Astrocyte of the spinal cord (primary cell): ENCODE data around the gene TSPEAR.
"Not testable (repeated sequence)": the region's sequence is repeated elsewhere in the genome, so short reads cannot be mapped to it uniquely, and the experiment has no call there.

Source experiments
- DNase-seq: peaks from one replicate; pipeline ENCODE4 v3.0.0; 2011; ENCODE audit warnings: low read depth, low spot score
- H3K4me3 ChIP-seq: 2 replicates; pipeline ENCODE4 v1.5.1; 2011; ENCODE audit warnings: low read depth, mild to moderate bottlenecking, low read length, moderate library complexity
- in situ Hi-C: cut with HindIII; loops from 2 replicates; pipeline ENCODE4 v1.10.0; 2017; ENCODE audit warnings: low sequenced_read_pairs
- TF ChIP-seq, protein P1 (sequence below): IDR thresholded peaks from 2 replicates; pipeline ENCODE4 v1.5.1; 2012; ENCODE audit warnings: low read depth, mild to moderate bottlenecking, low read length, inconsistent platforms

TSPEAR gene

DNA sequence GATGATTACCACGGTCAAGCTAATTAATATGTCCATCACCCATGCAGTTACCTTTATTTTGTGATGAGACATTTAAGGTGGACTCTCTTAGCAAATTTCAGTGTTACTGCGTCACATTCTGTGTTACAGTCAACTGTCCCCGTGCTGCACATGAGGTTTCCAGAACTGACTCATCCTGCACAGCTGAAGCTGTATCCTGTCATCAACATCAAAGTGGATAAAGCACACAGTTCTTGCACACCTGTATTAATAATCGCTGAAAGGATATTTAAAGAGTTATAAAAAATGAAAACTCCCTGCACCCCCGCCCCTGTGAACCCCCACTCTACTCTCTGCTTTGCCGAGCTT lies 127.6 kb downstream of the TSPEAR start:
- TF ChIP-seq, protein P1, sequence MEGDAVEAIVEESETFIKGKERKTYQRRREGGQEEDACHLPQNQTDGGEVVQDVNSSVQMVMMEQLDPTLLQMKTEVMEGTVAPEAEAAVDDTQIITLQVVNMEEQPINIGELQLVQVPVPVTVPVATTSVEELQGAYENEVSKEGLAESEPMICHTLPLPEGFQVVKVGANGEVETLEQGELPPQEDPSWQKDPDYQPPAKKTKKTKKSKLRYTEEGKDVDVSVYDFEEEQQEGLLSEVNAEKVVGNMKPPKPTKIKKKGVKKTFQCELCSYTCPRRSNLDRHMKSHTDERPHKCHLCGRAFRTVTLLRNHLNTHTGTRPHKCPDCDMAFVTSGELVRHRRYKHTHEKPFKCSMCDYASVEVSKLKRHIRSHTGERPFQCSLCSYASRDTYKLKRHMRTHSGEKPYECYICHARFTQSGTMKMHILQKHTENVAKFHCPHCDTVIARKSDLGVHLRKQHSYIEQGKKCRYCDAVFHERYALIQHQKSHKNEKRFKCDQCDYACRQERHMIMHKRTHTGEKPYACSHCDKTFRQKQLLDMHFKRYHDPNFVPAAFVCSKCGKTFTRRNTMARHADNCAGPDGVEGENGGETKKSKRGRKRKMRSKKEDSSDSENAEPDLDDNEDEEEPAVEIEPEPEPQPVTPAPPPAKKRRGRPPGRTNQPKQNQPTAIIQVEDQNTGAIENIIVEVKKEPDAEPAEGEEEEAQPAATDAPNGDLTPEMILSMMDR = no peak
- in situ Hi-C loops = no loop called here
- no peak for DNase-seq
- no peak overlapping the region for H3K4me3 ChIP-seq

DNA sequence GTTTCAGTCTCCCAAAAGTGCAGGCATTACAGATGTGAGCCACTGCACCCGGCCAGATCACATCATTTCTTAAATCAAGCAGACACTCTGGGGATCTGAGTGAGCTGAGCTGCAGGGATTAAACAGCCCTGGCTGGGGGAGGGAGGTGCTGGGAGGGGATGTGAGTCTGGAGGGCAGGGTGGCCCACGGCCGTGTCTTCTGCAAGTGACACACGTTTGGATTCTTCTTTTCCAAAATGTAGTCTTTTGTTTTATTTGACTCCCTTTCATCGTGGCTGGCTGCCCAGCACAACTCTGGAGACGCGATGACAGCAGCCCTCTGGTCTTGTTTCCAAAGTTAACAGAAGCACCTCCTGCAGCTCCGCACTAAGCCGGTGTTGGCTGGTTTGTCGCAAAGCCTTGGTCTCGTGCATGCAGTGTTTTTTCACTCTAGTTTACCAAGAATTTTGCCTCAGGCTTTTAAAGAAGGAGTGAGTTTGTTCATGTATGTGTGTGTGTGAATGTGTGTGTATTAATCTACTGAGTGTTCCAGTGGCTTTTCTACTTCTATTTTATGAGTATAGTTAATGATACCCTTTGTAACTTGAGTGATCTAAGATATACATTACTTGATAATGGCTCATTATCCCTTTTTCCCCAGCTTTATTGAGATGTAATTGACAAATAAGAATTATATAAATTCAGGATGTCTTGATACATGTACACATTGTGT lies 128.1 kb downstream of the TSPEAR start:
- DNase-seq = no peak
- in situ Hi-C loops = no loop called here
- TF ChIP-seq, protein P1 = no peak
- H3K4me3 ChIP-seq = no peak overlapping the region

DNA sequence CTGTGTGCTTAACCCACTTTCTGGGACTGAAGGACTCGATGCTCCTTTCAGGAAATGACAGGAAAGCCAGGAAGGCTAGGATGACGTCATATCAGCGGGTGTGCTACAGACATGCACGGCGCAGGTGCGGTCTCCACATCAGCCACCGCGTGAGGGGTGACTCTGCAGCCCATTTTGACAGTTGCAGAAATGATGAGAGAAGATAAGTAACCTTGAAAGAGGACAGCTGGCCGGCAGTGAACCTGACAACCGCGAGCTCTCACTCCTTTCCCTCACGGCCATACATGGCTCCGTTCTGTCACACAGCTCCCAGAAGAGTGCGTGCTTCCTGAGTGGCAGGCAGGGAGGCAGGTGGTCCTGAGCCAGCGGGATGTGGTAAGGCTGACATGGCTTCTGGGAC lies 129.3 kb downstream of the TSPEAR start:
- no peak overlapping the region for H3K4me3 ChIP-seq
- TF ChIP-seq, protein P1 = no peak
- in situ Hi-C loops = no loop called here
- no peak for DNase-seq

DNA sequence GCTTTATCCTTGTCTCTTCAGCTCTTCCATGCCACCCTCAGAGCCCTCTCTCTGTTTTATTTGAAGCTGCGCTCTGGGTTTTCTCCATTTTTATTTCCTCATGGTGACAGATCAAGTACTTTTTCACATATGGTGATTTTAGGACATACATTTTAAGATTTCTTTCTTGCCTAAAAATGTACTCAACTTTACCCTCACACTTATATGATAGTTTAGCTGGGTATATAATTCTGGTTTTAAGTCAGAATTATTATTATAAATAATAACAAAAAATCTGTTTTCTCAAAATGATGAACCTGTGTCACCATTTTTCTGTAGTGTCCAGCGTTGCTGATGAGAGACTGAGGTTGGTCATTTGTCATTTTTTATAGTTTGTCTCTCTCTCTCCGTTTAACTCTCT lies 130.2 kb downstream of the TSPEAR start:
- no peak overlapping the region for H3K4me3 ChIP-seq
- DNase-seq = no peak
- TF ChIP-seq, protein P1 = no peak
- in situ Hi-C loops = no loop called here

DNA sequence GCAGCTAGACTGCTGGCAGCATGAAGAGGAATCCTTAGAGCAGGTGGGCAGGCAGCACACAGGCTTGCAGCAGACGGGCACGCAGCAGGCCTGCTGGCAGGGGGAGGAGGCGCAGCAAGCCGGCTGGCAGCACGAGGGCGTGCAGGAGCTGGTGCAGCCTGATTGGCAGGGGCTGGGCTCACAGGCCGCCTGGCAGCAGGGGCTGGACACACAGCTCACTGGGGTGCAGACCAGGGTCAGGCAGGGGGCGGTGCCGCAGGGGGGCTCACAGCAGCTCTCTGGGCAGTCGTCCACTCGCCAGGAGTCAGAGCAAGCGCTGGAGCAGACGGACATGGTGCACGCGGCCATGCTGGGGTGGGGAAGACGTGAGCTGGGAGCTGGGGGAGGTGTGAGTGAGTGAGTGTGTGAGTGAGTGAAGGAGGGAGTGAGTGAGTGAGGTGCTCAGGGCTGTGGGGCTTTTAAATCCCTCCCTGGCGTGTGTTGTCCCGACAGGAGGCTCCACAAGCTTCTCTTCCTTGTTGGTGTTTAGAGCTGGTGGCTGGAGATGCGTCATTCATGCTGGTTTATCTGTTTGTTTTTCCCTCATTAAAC lies 131.0 kb downstream of the TSPEAR start, which contains the start of gene KRTAP10-5:
Gene KRTAP10-5, minus strand, starts transcription at position 374 of the 591 bp plus-strand sequence. Its CDS starts 26 bp downstream, at position 348.
- DNase-seq, in situ Hi-C loops: not testable (repeated sequence)

DNA sequence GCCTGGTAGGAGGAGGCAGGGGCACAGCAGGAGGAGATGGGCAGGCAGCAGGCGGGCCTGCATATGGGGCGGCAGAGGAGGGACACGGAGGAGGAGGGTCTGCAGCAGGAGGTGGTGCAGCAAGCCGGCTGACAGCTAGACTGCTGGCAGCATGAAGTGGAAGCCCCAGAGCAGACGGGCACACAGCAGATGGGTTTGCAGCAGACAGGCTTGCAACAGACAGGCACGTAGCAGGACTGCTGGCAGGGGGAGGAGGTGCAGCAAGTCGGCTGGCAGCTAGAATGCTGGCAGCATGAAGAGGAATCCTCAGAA lies 131.6 kb downstream of the TSPEAR start:
- no peak overlapping the region for H3K4me3 ChIP-seq
- TF ChIP-seq, protein P1 = no peak
- in situ Hi-C loops = no loop called here
- DNase-seq = no peak

More for the DNA sequence above, 131.0 kb downstream of the TSPEAR start, which contains the start of gene KRTAP10-5:
- H3K4me3 ChIP-seq = not testable (repeated sequence)

DNA sequence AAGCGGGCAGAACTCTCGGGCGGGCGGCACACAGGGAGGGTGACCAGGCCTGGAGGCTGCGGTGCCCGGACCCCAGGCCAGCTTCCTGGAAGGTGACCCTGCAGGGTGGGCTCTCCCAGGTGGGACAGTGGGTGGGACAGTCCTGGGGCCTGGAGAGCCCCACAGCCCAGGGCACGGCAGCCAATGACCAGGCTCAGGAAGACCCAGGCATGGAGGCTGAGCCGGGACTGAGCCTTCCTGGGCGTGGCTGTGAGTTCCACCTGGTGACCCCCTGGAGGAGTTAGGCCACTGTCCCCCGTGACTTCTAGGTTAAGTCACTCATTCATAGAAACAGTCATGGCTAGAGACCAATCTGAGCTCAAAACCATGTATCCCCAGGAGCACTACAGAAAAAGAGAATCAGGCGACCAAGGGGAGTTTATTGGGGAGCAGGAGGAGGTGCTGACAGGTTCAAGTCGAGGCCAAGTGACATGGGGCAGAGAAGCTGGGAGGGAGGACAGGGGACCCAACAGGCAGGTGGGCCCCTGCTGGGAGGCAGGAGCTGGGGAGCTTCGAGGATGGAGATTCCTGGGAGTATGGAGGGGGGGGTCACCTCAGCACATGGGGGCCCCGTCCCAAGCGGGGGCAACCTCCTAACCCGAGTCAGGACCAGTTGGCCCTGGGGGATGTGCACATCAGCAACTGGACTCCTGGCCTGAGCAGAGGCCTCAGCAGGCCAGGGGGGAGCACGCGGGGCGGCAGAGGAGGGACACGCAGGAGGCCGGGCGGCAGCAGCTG lies 132.1 kb downstream of the TSPEAR start:
- no peak overlapping the region for H3K4me3 ChIP-seq
- in situ Hi-C loops = no loop called here
- no peak for DNase-seq
- TF ChIP-seq, protein P1 = no peak
